GM21723 (cell line): ENCODE data around the gene CGRRF1.

Experiments used
- ATAC-seq: cut with Tn5 transposase; IDR thresholded peaks from one replicate; pipeline ENCODE4 v1.9.1; 2021; ENCODE audit warnings: mild to moderate bottlenecking, moderate library complexity; ENCODE audit not compliant: unreplicated experiment

Gene CGRRF1

DNA sequence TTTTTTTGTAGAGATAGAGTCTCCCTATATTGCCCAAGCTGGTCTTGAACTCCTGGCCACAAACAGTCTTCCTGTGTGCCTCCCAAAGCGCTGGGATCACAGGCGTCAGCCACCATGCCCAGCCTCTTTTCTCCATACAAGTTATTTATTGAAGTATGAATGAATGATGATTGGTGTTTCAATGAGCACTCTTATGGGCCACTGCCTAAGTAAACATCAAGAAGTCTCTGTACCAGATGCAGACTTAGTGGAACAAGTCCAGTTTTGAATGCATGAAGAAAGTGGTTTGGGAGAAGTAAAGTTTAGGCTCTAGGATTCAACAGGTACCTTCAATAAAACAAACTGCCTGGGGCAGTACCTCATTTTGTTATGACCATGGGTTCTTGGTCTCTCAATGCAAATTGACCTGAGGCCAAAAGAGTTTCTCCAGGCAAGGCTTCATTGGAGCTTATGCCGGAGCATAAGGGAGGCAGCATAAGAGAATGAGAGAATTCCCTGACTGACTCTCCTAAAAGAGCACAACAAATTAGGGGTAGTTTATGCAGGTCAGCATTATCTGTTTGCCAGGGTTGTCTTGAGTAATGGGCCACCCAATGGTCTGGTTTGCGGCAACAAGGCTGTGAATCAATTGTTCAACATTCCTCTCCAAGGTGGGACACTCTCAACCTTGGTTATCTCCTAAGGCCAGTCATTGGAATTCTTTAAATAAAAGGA, 19.8 kb upstream of the CGRRF1 start:
- no peak for ATAC-seq

DNA sequence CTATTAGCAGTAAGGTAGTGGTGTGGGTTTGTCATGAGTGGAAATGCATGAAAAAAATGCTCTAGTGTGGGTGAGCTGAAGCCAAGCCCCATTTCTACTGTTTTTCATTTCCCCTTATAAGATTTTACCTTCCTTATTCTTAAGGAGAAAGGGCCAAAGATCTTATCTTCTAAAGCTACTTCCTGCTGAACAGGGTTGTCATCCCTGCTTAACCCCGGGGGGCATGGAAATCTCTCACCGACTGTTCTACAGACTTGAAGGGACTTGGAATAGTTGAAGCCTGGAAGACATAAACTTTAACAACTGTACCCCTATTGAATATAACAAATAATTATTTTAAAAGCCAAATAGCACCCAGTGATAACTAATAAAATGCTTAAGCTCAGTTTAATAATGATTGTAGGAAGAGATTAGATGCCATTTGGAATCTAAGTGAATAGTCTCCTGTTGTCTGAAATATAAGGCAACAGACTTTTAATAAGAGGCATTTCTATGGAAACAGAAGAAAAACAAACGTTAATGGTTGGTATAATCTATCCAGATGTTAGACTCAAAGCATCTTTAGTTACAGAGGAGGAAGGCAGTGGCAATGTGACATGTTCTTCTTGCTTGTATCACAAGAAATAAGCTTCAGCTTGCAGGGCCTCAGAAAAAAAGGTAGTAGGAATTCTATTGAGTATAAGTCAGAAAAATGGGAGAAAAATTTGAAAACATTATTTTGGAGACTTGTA, 19.1 kb upstream of the CGRRF1 start:
- no peak for ATAC-seq

DNA sequence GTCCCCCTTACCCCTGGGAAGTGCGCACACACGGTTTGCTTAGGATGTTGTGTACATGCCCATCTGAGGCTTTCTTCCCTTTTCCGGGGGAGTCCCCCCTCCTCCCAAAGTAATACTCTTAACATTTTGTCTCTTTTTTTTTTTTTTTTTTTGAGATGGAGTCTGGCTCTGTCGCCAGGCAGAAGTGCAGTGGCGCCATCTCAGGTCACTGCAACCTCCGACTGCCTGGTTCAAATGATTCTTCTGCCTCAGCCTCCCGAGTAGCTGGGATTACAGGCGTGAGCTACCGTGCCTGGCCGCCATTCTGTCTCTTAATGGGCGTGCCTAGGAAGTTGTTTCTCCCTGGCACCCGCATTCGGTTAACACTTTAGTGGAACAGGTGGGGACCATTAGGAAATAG, 16.4 kb upstream of the CGRRF1 start:
- no peak for ATAC-seq

DNA sequence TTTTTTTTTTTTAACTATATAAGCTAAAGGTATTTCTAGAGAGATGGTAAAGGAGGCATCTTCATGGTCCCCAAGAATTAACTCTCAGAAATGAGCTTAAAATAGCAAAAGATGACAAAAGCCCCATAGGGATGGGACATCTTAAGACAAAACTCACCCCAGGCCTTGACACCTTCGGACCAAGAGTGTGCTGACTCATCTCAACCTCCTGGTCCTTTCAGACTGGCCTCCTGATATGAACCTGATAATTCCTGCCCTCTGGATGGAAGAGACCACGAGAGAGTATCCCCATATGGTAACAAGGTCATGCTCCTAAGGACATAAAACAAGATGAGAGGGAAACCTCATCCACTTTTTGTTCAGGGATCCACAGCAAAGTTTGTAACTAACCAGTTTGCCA, 12.5 kb upstream of the CGRRF1 start:
- no peak for ATAC-seq

DNA sequence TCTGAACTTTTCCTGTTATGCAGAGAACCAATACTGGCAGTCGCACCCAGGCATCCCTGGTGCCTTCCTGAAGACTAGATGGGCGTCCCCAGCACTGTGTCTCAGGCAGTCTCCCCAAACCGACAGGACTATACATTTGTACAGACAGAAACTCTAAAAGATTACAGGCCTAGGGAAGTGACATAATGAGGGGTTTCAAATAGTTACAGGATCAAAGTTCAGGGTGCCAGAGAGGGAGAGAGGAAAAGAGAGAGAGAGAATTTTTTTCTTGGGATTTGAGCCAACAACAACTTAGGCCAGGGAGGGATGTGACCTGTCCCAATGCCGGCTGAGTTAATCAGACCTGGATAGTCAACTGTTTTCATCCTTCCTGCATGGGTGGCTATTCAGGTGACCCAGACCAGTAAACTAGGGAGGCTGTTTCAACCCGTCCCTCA, 11.6 kb upstream of the CGRRF1 start:
- ATAC-seq = no peak

DNA sequence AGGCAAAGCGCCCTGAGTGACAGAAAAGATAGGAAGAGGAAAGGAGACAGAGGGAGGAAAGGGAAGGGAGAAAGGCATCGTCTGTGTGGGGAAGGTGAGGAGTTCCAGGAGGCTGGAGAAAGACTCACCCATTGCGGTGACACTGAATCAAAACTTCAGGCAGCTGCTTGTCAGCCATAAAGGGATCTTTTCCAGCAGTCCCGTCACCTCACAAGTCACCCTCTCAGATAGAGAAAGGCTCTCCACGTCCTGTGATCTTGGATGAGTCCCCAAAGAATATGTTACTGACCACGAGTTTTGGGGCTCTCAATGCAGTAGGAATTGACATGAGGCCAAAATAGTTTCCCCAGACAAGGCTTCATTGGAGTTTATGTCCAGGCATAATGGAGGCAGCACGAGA, 11.1 kb upstream of the CGRRF1 start:
- no peak for ATAC-seq

DNA sequence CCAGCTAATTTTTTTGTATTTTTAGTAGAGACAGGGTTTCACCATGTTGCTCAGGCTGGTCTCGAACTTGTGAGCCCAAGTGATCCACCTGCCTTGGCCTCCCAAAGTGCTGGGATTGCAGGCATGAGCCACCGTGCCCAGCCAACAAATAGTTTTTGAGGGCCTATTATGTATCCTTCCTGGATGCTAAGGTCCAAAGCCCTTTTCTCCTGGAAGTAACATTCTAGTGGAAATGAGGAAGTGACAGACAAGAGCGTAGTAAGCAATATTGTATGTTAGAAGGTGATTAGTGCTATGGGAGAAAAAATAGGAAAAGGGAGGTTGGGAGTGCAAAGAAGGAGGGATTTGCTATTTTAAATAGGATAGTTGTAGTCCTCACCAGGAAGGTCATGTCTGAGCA, 9.0 kb upstream of the CGRRF1 start:
- no peak for ATAC-seq

DNA sequence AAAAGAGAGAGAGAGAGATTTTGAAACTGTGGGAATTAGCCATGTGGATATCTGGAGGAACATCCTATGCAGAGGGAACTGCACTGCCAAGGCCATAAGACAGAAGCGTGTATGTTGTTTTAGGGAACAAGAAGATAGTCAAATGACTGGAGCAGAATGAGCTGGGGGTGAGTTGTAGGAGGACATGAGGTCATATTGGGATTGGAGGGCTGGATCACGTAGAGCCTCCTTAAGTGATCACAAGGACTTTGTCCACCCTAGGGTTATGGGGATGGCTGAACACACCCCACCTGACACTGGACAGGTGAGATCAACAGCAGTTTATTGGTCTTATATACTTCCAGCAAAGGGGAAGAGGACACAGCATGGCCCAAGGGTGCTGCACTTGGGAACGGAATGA, 8.2 kb upstream of the CGRRF1 start:
- ATAC-seq = no peak

DNA sequence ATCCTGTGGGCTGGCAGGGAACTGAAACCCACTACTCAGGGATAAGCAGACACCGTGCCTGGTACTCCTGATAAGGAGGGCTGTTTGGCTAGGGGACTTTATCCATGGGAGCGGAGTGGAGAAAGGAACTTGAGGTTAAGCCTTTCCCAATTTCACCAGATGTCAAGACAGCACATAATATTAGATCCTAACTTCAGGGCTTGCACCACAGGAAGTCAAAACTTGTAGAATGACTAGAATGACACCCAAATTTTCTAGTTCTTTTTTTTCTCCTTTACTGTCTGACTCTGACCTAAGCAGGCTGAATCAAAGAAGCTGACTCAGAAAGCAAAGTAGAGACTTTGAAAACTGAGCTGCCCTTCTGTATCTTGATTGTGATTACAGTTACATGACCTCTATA, 7.1 kb upstream of the CGRRF1 start:
- ATAC-seq = no peak

DNA sequence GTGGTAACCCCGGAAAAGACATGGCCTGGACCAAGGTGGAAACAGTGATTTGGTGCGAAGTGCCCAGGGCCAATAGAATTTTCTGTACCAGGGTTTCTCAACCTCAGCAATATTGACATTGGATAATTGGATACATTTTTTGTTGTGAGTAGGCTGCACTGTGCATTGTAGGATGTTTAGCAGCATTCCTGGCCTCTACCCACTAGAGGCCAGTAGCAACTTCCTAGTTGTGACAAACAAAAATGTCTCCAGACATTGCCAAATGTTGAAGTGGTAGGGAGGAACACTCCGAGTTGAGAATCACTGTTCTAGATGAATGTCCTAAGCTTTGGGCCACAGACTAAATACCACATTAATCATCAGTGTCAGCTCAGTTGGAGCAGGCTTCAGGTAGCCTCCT, 6.2 kb upstream of the CGRRF1 start:
- ATAC-seq = no peak

DNA sequence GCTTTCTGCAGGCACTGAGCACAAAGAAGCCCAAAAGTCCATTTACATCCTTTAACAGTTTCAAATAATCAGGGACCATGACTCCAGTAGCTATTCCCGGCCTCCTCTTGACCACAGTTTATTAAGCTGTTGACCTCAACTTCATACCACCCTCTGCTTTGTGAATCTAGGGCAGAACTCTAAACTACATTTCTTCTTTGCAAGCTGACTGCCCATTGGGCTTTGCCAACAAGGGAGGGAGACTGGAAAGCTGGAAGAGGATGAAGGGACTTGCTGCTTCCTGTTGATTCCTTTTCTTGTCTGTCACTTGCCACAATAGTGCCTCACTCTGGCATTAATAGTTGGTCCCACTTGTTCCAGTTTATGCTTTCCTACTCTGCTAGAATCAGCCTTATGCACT, 2.7 kb downstream of the CGRRF1 start:
- ATAC-seq = no peak

DNA sequence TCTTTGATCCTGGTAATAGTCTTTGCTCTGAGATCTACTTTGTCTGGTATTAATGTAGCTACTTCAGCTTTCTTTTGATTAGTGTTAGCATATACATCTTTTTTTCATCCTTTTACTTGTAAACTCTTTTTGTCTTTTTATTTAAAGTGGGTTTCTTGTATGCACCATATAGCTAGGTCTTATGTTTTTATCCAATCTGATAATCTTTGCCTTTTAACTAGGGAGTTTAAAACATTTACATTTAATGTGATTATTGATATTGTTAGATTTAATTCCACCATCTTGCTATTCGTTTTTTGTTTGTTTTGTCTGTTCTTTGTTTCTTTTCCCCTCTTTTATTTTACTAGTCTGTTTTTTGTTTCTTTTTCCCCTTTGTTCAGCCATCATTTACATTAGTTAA, 6.0 kb downstream of the CGRRF1 start:
- ATAC-seq = no peak

DNA sequence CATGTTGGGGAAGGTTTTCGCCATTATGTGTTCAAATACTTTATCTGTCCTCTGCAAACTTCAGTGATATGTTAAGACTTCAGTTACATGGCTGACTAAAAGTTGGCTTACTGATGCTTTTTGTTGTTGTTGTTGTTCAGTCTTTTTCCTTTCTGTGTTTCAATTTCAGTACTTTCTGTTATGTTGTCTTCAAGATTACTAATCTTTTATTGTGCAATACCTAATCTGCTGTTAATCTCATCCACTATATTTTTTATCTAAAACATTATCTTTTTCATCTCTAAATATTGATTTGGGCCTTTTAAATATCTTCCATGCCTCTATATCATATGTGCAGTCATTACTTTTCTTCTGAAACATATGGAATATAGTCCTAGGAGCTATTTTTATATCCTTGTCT, 7.0 kb downstream of the CGRRF1 start:
- ATAC-seq = no peak

DNA sequence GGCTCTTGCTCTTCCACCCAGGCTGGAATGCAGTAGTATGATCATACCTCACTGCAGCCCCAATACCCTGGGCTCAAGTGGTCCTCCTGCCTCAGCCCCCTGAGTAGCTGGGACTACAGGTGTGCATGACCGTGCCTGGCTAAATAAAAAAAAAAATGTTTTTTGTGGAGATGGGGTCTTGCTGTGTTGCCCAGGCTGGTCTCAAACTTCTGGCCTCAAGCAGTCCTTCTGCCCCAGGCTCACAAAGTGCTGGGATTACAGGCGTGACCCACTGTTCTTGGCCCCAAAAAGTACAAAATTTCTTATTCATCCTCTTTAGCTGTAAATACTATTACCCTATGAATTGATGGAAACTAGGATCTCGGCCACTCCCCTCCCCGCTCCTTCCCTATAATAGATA, 14.7 kb downstream of the CGRRF1 start:
- ATAC-seq = no peak

DNA sequence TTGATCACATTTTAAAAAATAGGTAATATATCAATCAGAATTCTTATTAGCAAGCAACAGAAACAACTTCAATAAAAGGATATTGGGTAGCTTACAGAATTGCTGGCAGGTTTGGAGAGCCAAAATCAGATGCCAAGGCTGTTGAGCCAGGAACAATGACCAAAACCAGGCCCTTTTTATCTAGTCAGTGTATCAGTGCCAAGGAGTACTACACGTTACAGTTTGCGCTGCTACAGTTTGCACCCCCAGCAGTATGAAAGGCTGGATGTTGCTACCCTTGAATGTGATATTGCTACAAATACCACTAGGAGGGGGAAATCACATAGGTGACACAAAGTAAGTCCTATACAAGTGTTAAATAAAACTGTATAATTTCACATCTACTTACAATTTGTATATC, 19.3 kb downstream of the CGRRF1 start:
- ATAC-seq = no peak

DNA sequence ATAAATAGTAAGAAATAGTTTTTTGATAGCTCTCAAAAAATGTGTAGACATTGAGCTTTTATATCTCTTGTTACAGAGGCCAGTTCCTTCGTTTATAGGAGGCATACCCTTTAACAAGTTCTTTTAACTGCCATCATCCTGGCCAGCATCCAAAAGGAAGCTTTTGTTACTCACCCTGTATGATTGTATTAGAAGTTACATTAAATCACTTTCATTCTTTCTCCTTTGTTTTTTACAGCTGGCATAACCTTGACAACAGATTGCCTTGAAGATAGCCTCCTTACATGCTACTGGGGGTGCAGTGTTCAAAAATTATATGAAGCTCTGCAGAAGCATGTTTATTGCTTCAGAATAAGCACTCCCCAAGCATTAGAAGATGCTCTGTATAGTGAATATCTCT, 20.1 kb downstream of the CGRRF1 start:
- no peak for ATAC-seq

DNA sequence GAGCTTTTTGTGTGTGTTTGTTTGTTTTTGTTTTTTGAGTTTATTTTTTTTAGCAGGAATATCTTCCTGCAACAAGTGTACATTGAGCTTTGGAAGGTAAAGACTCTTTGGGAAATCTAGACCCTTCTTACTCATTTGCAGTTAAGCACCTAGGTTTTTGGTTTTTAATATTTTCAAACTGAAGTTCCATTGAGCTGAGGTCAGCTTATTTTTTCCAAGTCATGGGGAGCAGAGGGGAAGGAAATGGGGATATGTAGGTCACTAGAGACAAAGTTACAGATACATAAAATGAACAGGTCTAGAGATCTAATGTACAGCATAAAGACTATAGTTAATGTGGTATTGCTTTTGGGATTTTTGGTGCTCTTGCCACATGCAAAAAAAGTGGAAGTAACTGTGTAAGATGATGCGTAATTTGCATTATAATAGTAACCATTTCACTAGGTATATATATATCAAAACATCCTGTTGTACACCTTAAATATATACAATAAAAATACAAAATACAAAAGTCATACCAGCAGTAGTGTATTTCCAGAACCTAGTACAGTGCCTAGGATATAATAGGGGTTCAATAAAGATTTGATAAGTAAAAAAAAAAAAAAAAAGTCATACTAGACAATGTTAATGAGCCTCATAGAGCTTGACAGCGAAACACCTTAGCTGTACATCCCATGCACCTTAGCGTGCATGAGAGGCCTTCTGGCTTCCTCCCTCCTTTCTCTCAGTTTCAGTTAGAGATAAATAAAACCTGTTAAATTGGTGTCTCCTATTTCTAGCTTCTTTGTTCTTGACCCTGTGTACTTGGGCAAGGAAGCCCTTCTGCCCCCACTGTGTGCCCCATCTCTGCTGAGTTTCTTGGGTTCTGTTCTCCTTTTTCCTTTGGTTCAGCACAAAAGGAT, 22.7 kb downstream of the CGRRF1 start:
- peak; percentile 91 for ATAC-seq

DNA sequence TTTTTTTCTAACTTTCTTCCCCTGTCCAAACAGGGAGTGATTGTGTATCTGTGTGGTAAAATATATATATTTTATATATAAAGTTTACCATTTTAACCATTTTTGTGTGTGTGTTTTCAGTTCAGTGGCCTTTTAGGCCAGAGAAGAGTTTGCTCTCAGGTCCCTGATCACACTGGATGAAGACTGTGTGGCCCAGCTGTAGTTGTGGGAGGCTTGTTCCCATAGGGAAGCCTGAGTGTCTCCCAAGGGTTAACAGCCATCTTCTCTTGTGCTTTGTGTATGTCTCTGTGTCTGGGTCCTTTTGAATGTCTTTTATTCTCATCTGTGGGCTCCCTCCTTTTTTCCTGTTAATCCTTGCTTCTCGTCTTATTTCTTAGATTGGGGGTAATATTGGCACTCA, 23.4 kb downstream of the CGRRF1 start:
- no peak for ATAC-seq

DNA sequence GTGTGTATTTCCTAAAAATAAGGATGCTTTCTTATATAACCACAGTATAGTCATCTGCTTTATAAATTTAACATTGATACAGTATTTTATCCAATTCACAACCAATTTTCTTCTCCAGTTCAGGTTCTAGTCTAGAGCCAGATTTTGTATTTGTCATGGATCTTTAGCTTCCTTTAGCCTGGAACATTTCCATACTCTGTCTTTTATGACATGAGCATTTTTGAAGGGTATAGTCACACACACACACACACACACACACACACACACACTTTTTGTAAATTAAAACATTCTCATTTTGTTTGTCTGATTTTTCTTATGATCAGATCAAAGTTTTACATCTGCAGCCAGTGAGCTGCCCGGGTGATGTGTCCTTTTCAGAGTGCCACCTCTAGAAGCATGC, 25.4 kb downstream of the CGRRF1 start:
- ATAC-seq = no peak

DNA sequence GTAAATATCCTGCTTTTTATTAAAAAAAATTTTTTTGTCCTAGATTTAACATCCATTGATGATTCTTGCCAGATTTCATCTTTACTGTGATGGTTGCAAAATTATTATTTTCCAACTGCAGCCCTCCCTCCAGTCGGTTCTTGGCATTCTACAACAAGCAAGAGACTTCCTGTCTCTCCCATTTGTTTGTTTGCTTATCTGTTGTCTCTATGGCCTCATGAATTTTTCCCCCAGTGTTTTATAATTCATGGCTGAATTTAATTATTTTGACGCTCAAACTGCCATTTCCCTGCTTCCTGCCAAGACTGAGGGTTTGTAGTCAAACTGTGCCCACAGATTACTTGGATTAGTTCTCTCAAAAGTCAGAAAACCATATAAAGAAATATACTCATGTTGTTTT, 25.9 kb downstream of the CGRRF1 start:
- ATAC-seq = no peak

DNA sequence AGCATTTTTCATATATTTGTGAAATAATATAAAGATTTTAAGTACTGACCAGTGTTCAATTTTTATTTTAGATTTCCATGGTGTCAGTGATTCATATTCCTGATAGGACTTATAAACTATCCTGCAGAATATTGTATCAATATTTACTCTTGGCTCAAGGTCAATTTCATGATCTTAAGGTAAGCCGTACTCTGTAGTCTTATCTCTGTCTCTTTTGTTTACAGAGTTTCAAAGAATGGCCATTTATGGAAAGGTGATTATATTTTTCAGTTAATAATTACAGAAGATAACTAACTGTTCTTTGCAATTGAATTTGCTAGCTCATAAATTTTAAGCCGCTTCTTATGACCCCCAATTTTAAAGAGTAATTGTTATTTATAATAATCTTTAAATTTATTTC, 27.9 kb downstream of the CGRRF1 start:
- no peak for ATAC-seq

DNA sequence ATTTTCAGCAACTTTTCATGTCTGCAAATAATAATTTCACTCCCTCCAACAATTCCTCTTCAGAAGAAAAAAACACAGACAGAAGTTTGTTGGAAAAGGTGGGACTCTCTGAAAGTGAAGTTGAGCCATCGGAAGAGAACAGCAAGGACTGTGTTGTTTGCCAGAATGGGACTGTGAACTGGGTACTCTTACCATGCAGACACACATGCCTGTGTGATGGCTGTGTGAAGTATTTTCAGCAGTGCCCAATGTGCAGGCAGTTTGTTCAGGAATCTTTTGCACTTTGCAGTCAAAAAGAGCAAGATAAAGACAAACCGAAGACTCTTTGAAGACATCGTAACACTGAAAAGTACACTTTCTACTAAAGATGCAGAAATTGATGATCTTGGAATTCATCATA, 28.3 kb downstream of the CGRRF1 start:
- ATAC-seq = no peak
